ENCODE measurements around the gene LIPC.

GRCh38 chr15:58522865-58523264 is 91.1 kb downstream of the LIPC start:
- TF ChIP-seq CTCF (optimal IDR thresholded peaks at IDR 0.05 in 1 of 3, IDR thresholded peaks at IDR 0.05 in 1 of 3, conservative IDR thresholded peaks at IDR 0.05 in 1 of 3; ENCODE audit: extremely low read depth in 1 of 3, insufficient read depth in 2 of 3, low read length in 3 of 3): no peak
- TF ChIP-seq EZH2 (IDR thresholded peaks at IDR 0.05; ENCODE audit: low read length): no peak
